Measurements from ENCODE around the gene CCDC71L. TPM values are rescaled to one million over a fixed set of nuclear protein-coding genes. Genes with fewer than 3 reads are reported as not detected.

Gene CCDC71L
- total and polyA plus RNA-seq, 2 donors (not counting 3 experiments of a cell fraction or from before 2014, with no cell fraction given): 60.3 to 62.5 TPM

DNA sequence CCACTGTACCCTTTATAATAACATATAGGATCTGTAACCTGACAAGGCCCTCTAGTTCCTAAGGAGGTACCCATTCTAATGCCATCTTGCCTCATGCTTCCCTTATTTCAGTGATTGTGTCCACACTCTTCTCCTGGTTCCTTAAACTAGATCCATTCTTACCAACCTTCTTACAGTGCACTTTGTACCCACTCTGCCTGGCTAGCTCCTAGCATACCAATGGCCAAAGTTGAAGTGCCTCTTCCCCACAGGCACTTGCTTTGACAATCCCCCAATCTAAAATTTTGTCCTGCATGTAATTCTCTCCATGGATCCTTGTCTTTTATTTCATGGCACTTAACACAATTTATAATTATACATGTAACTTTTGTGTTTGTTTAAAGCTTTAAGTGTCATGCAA lies 40.9 kb downstream of the CCDC71L start:
- Histone ChIP-seq H3K4me1 (ENCODE audit: control insufficient read depth, extremely low read depth, insufficient read depth, low read length) (no peaks in the 10 kb centered on the region), H4K20me1 (replicated peaks; ENCODE audit: control insufficient read depth, extremely low read depth, insufficient read depth, low read length) (no peaks in the 10 kb centered on the region), H3K4me3 (replicated peaks in 1 of 3; ENCODE audit: insufficient read depth in 1 of 3, low read depth in 1 of 3, low read length in 3 of 3) (no peak overlapping the region), H3K27ac (ENCODE audit: insufficient read depth, low read depth, low read length) (no peak overlapping the region), H3K36me3 (ENCODE audit: control insufficient read depth in 2 of 2, extremely low read depth in 1 of 2, insufficient read depth in 2 of 2, low read length in 2 of 2) (no peaks in the 10 kb centered on the region), H3K9me3 (replicated peaks; ENCODE audit: control insufficient read depth, insufficient read depth, low read length) (peaks cover 2% of the 10 kb centered on the region), H3K9ac (replicated peaks; ENCODE audit: extremely low read depth, insufficient read depth, low read length) (no peak overlapping the region), H3K27me3 (ENCODE audit: control insufficient read depth in 2 of 2, insufficient read depth in 2 of 2, low read length in 2 of 2) (no peaks in the 10 kb centered on the region), H2AFZ (ENCODE audit: low read depth, low read length) (no peak overlapping the region), H3K9me1 (replicated peaks; ENCODE audit: control insufficient read depth, extremely low read depth, insufficient read depth, low read length) (no peaks in the 10 kb centered on the region), H3K79me2 (ENCODE audit: control insufficient read depth, insufficient read depth, low read length) (no peaks in the 10 kb centered on the region), H3K4me2 (ENCODE audit: insufficient read depth, low read length) (no peak overlapping the region)
- no TSS peak for BruUV-seq (replicated peaks)
- FAIRE-seq (no peak), DNase-seq (ENCODE audit: low read depth, low spot score) (no peak)
- TF ChIP-seq MYC (IDR thresholded peaks at IDR 0.05; ENCODE audit: low read depth, low read length): no peak
- no peak for TF ChIP-seq EZH2 (IDR thresholded peaks at IDR 0.05; ENCODE audit: borderline replicate concordance, low read depth, low read length, severe bottlenecking)
- no peak for TF ChIP-seq GATA2 (IDR thresholded peaks at IDR 0.05; ENCODE audit: insufficient read depth, insufficient read length, low read depth, low read length)
- no peak for TF ChIP-seq FOS (IDR thresholded peaks at IDR 0.05; ENCODE audit: borderline replicate concordance, insufficient read depth, low read length)
- TF ChIP-seq POLR2A (IDR thresholded peaks at IDR 0.05; ENCODE audit: low read depth, low read length): no peak
- TF ChIP-seq, protein P1, sequence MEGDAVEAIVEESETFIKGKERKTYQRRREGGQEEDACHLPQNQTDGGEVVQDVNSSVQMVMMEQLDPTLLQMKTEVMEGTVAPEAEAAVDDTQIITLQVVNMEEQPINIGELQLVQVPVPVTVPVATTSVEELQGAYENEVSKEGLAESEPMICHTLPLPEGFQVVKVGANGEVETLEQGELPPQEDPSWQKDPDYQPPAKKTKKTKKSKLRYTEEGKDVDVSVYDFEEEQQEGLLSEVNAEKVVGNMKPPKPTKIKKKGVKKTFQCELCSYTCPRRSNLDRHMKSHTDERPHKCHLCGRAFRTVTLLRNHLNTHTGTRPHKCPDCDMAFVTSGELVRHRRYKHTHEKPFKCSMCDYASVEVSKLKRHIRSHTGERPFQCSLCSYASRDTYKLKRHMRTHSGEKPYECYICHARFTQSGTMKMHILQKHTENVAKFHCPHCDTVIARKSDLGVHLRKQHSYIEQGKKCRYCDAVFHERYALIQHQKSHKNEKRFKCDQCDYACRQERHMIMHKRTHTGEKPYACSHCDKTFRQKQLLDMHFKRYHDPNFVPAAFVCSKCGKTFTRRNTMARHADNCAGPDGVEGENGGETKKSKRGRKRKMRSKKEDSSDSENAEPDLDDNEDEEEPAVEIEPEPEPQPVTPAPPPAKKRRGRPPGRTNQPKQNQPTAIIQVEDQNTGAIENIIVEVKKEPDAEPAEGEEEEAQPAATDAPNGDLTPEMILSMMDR (IDR thresholded peaks at IDR 0.05; ENCODE audit: extremely low read depth in 1 of 2, insufficient read depth in 1 of 2, low read depth in 1 of 2, low read length in 2 of 2): no peak
- TF ChIP-seq, protein P2, sequence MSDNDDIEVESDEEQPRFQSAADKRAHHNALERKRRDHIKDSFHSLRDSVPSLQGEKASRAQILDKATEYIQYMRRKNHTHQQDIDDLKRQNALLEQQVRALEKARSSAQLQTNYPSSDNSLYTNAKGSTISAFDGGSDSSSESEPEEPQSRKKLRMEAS (IDR thresholded peaks at IDR 0.05; ENCODE audit: insufficient read depth, insufficient read length): no peak
- no peak for TF ChIP-seq JUN (IDR thresholded peaks at IDR 0.05; ENCODE audit: borderline replicate concordance, insufficient read depth, insufficient read length, low read depth)
- no peak for TF ChIP-seq POLR2AphosphoS5 (IDR thresholded peaks at IDR 0.05; ENCODE audit: insufficient read depth, low read depth, low read length)
- CTCF ChIA-PET: no interaction called here
- POLR2A ChIA-PET: no interaction called here
- intact Hi-C loops (cut with micrococcal nuclease) (no loop called here), dilution Hi-C loops (cut with MboI; ENCODE audit: extremely low pct_ligation_motif_present, low sequenced_read_pairs) (no loop called here)
